DMS114 treated with DMSO at 0.1 percent for 48 hours (cell line): ENCODE results near the gene MYZAP.

Experiments
- DNase-seq: peaks from one replicate; lab custom pipeline; 2025; ENCODE audit not compliant: unreplicated experiment; lab: John Stamatoyannopoulos, UW

The MYZAP gene

GRCh38 chr15:57655809-57656208, 64.1 kb downstream of the MYZAP start:
- DNase-seq, result no peak

GRCh38 chr15:57656434-57656833, 64.7 kb downstream of the MYZAP start:
- no peak for DNase-seq

GRCh38 chr15:57657619-57658018, 65.9 kb downstream of the MYZAP start:
- no peak for DNase-seq

- DNase-seq, result no peak
Observed at GRCh38 chr15:57662091-57662744, 70.5 kb downstream of the MYZAP start.

GRCh38 chr15:57662802-57663201, 71.1 kb downstream of the MYZAP start:
- DNase-seq, result no peak

GRCh38 chr15:57663262-57663661, 71.6 kb downstream of the MYZAP start:
- no peak for DNase-seq

GRCh38 chr15:57665194-57665593, 73.5 kb downstream of the MYZAP start:
- DNase-seq, result no peak

GRCh38 chr15:57665939-57666338, 74.2 kb downstream of the MYZAP start:
- no peak for DNase-seq

GRCh38 chr15:57667171-57667849, 75.6 kb downstream of the MYZAP start:
- peak; percentile 36 for DNase-seq

- DNase-seq, result no peak
Observed at GRCh38 chr15:57668016-57668415, 76.3 kb downstream of the MYZAP start.

- no peak for DNase-seq
Observed at GRCh38 chr15:57671636-57672035, 79.9 kb downstream of the MYZAP start.

GRCh38 chr15:57675481-57676181, 83.9 kb downstream of the MYZAP start:
- DNase-seq, result no peak

- DNase-seq, result no peak
Observed at GRCh38 chr15:57676585-57676984, 84.9 kb downstream of the MYZAP start.

GRCh38 chr15:57677204-57677603, 85.5 kb downstream of the MYZAP start:
- DNase-seq, result no peak

- no peak for DNase-seq
Observed at GRCh38 chr15:57680021-57680420, 88.3 kb downstream of the MYZAP start.

GRCh38 chr15:57681011-57681410, 89.3 kb downstream of the MYZAP start:
- no peak for DNase-seq

- no peak for DNase-seq
Observed at GRCh38 chr15:57683481-57683880, 91.8 kb downstream of the MYZAP start.

GRCh38 chr15:57684491-57685151, 92.9 kb downstream of the MYZAP start:
- no peak for DNase-seq

- no peak for DNase-seq
Observed at GRCh38 chr15:57685306-57686095, 93.8 kb downstream of the MYZAP start.

- no peak for DNase-seq
Observed at GRCh38 chr15:57686657-57687056, 95.0 kb downstream of the MYZAP start.
